H1 (cell line): ENCODE results near the gene RXRA. TPM values are rescaled to one million over a fixed set of nuclear protein-coding genes. Genes with fewer than 3 reads are reported as not detected.

ENCODE experiments used
- CTCF ChIA-PET: fragments of 300-600 bp; sonication (Branson Sonifier 250); formaldehyde crosslinking; loops from one replicate; lab custom pipeline; 2021; ENCODE audit not compliant: partially characterized antibody; lab: Charles Lee
- POLR2A ChIA-PET: fragments of 300-600 bp; sonication (Branson Sonifier 250); formaldehyde crosslinking; loops from one replicate; lab custom pipeline; 2021; ENCODE audit warnings: inconsistent platforms; ENCODE audit not compliant: partially characterized antibody; lab: Charles Lee
- DNase-seq, 2 experiments: peaks; one replicate each; pipeline versions ENCODE4 v3.0.0 to v3.0.0-alpha.2; 2010 to 2022; ENCODE audit warnings: low spot score in 2 of 2, low read depth in 1 of 2, mixed read lengths in 1 of 2
- FAIRE-seq: peaks from 2 replicates; lab custom pipeline; 2011; peaks lifted over from hg19 to GRCh38; lab: Jason Lieb, UNC
- H2AFZ ChIP-seq: 2 replicates; pipeline ENCODE4 v1.8.1; 2012; ENCODE audit warnings: low read length, inconsistent platforms
- H2AK5ac ChIP-seq: 2 replicates; pipeline ENCODE4 v1.6.1; 2013; ENCODE audit warnings: low read depth, low read length
- H2BK120ac ChIP-seq: replicated peaks from 2 replicates; pipeline ENCODE3; 2013; ENCODE audit warnings: low read depth, low read length, inconsistent platforms
- H2BK12ac ChIP-seq: 2 replicates; pipeline ENCODE4 v1.6.1; 2013; ENCODE audit warnings: low read depth, low read length
- H2BK15ac ChIP-seq: 2 replicates; pipeline ENCODE4 v1.6.1; 2013; ENCODE audit warnings: low read length
- H2BK20ac ChIP-seq: 2 replicates; pipeline ENCODE4 v1.6.1; 2013; ENCODE audit warnings: low read length
- H2BK5ac ChIP-seq: 2 replicates; pipeline ENCODE4 v1.6.1; 2013; ENCODE audit warnings: low read depth, low read length
- H3K14ac ChIP-seq: 2 replicates; pipeline ENCODE4 v1.6.1; 2013; ENCODE audit warnings: inconsistent platforms; ENCODE audit not compliant: insufficient read length
- H3K18ac ChIP-seq: 2 replicates; pipeline ENCODE4 v1.6.1; 2013; ENCODE audit warnings: low read length; ENCODE audit errors: extremely low read depth
- H3K23ac ChIP-seq: 2 replicates; pipeline ENCODE4 v1.6.1; 2013; ENCODE audit warnings: inconsistent platforms; ENCODE audit not compliant: insufficient read length
- H3K23me2 ChIP-seq: 2 replicates; pipeline ENCODE4 v1.6.1; 2013; ENCODE audit warnings: low read depth, low read length
- H3K27ac ChIP-seq: 2 replicates; pipeline ENCODE4 v1.6.1; 2011; ENCODE audit warnings: low read depth, low read length, inconsistent platforms
- H3K27me3 ChIP-seq, 4 experiments: replicated peaks in 1 of 4; 1 replicate in 1 of 4; 2 replicates in 3 of 4; pipeline versions ENCODE4 v1.6.1 to v1.8.1; 2011 to 2013; ENCODE audit warnings: low read length in 3 of 4, mild to moderate bottlenecking in 3 of 4, inconsistent platforms in 2 of 4, mixed read lengths in 2 of 4, moderate library complexity in 1 of 4; ENCODE audit not compliant: control insufficient read depth in 3 of 4, insufficient read depth in 3 of 4; ENCODE audit errors: extremely low read depth in 1 of 4
- H3K36me3 ChIP-seq, 4 experiments: 2 replicates each; pipeline versions ENCODE4 v1.6.1 to v1.8.1; 2011 to 2013; ENCODE audit warnings: mild to moderate bottlenecking in 4 of 4, low read length in 3 of 4, moderate library complexity in 2 of 4, control low read depth in 1 of 4, inconsistent platforms in 1 of 4; ENCODE audit not compliant: insufficient read depth in 4 of 4, control insufficient read depth in 2 of 4
- H3K4ac ChIP-seq: replicated peaks from 2 replicates; pipeline ENCODE3; 2013; ENCODE audit warnings: low read length, low read depth, mixed read lengths, inconsistent platforms; ENCODE audit not compliant: insufficient read length
- H3K4me1 ChIP-seq, 4 experiments: replicated peaks in 1 of 4; 1 replicate in 1 of 4; 2 replicates in 3 of 4; pipeline versions ENCODE4 v1.6.1 to v1.8.1; 2011 to 2013; ENCODE audit warnings: low read length in 3 of 4, inconsistent platforms in 2 of 4, mixed read lengths in 1 of 4; ENCODE audit not compliant: insufficient read depth in 4 of 4, control insufficient read depth in 3 of 4
- H3K4me2 ChIP-seq, 2 experiments: 2 replicates each; pipeline versions ENCODE4 v1.6.1 to v1.8.1; 2011 to 2013; ENCODE audit warnings: low read depth in 2 of 2, low read length in 2 of 2, control low read depth in 1 of 2, inconsistent platforms in 1 of 2, mild to moderate bottlenecking in 1 of 2; ENCODE audit not compliant: insufficient read depth in 1 of 2
- H3K4me3 ChIP-seq, 4 experiments: fragments of 200-600, 300-600 bp in 1 of 4; sonication (generic), shearing (Covaris generic), sonication (Bioruptor Twin) in 1 of 4; 2 replicates each; pipeline versions ENCODE4 v1.5.1 to v1.8.1; 2011 to 2016; ENCODE audit warnings: low read length in 4 of 4, low read depth in 3 of 4, control low read depth in 2 of 4, inconsistent platforms in 2 of 4, mild to moderate bottlenecking in 2 of 4, mixed read lengths in 1 of 4, moderate library complexity in 1 of 4; ENCODE audit not compliant: insufficient read depth in 2 of 4; ENCODE audit errors: extremely low read depth in 1 of 4
- H3K56ac ChIP-seq: replicated peaks from 2 replicates; pipeline ENCODE3; 2013; ENCODE audit warnings: low read depth, mild to moderate bottlenecking, mixed read lengths, low read length, inconsistent platforms; ENCODE audit not compliant: insufficient read length
- H3K79me1 ChIP-seq: 2 replicates; pipeline ENCODE4 v1.6.1; 2013; ENCODE audit warnings: low read depth, low read length, control low read depth
- H3K79me2 ChIP-seq, 2 experiments: 2 replicates each; pipeline versions ENCODE4 v1.6.1 to v1.8.1; 2012 to 2013; ENCODE audit warnings: low read length in 2 of 2, mild to moderate bottlenecking in 2 of 2, inconsistent platforms in 1 of 2; ENCODE audit not compliant: insufficient read depth in 2 of 2, control insufficient read depth in 1 of 2
- H3K9ac ChIP-seq, 4 experiments: replicated peaks in 1 of 4; 1 replicate in 1 of 4; 2 replicates in 3 of 4; pipeline versions ENCODE4 v1.6.1 to v1.8.1; 2011 to 2013; ENCODE audit warnings: low read depth in 3 of 4, low read length in 3 of 4, control low read depth in 2 of 4, mild to moderate bottlenecking in 2 of 4, moderate library complexity in 2 of 4, inconsistent platforms in 1 of 4; ENCODE audit errors: extremely low read depth in 1 of 4
- H3K9me3 ChIP-seq, 2 experiments: 2 replicates each; pipeline versions ENCODE4 v1.6.1 to v1.8.1; 2012 to 2013; ENCODE audit warnings: mild to moderate bottlenecking in 2 of 2, moderate library complexity in 2 of 2, control low read depth in 1 of 2, inconsistent platforms in 1 of 2, low read depth in 1 of 2, low read length in 1 of 2, mixed read lengths in 1 of 2; ENCODE audit not compliant: insufficient read depth in 2 of 2
- H4K20me1 ChIP-seq, 2 experiments: replicated peaks in 1 of 2; 2 replicates each; pipeline versions ENCODE3 to v1.8.1; 2011 to 2013; ENCODE audit warnings: inconsistent platforms in 2 of 2, low read length in 2 of 2, mild to moderate bottlenecking in 1 of 2; ENCODE audit not compliant: insufficient read depth in 2 of 2, control insufficient read depth in 1 of 2
- H4K5ac ChIP-seq: 2 replicates; pipeline ENCODE4 v1.6.1; 2013; ENCODE audit warnings: low read length, low read depth, mixed read lengths, inconsistent platforms; ENCODE audit not compliant: insufficient read length
- H4K8ac ChIP-seq: 2 replicates; pipeline ENCODE4 v1.8.0; 2013; ENCODE audit warnings: mild to moderate bottlenecking, moderate library complexity, low read length, inconsistent platforms; ENCODE audit not compliant: insufficient read depth; ENCODE audit errors: extremely low read depth
- H4K91ac ChIP-seq: replicated peaks from 2 replicates; pipeline ENCODE3; 2013; ENCODE audit warnings: low read length, mixed read lengths, inconsistent platforms; ENCODE audit not compliant: insufficient read length
- GTF2F1 ChIP-seq: IDR thresholded peaks from 2 replicates; pipeline ENCODE4 v1.6.1; 2012; ENCODE audit warnings: low read depth, low read length, improper control_type of control experiment, borderline replicate concordance
- RXRA ChIP-seq: IDR thresholded peaks from 2 replicates; pipeline ENCODE4 v1.6.1; 2011; ENCODE audit warnings: low read depth, mild to moderate bottlenecking, low read length, moderate library complexity; ENCODE audit not compliant: insufficient read depth
- SP4 ChIP-seq: IDR thresholded peaks from 2 replicates; pipeline ENCODE4 v1.6.1; 2012; ENCODE audit warnings: low read length, inconsistent platforms
- WGBS, 2 experiments: shearing (Covaris generic) in 1 of 2; methylation state at CpG; one replicate each; pipeline versions ENCODE4 v1.1.6 to v1.1.7; 2013 to 2015; ENCODE audit warnings: low lambda C conversion rate in 2 of 2, mixed read lengths in 2 of 2, inconsistent platforms in 1 of 2, low coverage in 1 of 2, missing lambda C conversion rate in 1 of 2; ENCODE audit not compliant: insufficient replicate concordance in 2 of 2, insufficient coverage in 1 of 2, insufficient read length in 1 of 2; ENCODE audit errors: extremely low coverage in 1 of 2, missing lambda C conversion rate in 1 of 2; 5-methylcytosine and 5-hydroxymethylcytosine counted together
- polyA plus RNA-seq, 7 experiments: library from polyadenylated mRNA; depleted of rRNA in 3 of 7; stranded (reverse) in 5 of 7; unstranded in 2 of 7; fragments of >200 nt in 5 of 7; fragments of 200-250 nt in 2 of 7; gene quantifications; 1 replicate in 5 of 7; 2 replicates in 1 of 7; 4 replicates in 1 of 7; pipeline versions ENCODE4 v1.2.1 to v1.2.3, GENCODE V29; 2011 to 2013; ENCODE audit warnings: missing spikeins in 2 of 7, mixed read lengths in 2 of 7
- total RNA-seq: library from RNA; stranded (reverse); fragmentation: NEBNext Ultra II Directional; extraction: Animal tissue kit (Norgen Biotek cat#: 25700); gene quantifications from 2 replicates; pipeline ENCODE4 v1.2.1, GENCODE V29; 2021

RXRA gene
- total and polyA plus RNA-seq, 2 of the 8 experiments (the other 6 are each of a cell fraction or from before 2014, with no cell fraction given): 9.8 to 29.4 TPM

- FAIRE-seq (no peak), DNase-seq (no peak)
- no peak overlapping the region for H3K4me2 ChIP-seq
- no peak overlapping the region; the same call in 1 of the 2 replicates for H2BK20ac ChIP-seq
- no peaks in the 10 kb centered on the region for H3K79me1 ChIP-seq
- H3K23ac ChIP-seq: no peak overlapping the region
- H3K23me2 ChIP-seq: no peaks in the 10 kb centered on the region
- H3K14ac ChIP-seq: no peak overlapping the region
- H3K4me1 ChIP-seq: peaks cover 0 to 12% (median 4%) of the 10 kb centered on the region in 4 experiments; a peak in 3 of 7 replicates
- no peak overlapping the region; the same call in 1 of the 2 replicates for H3K18ac ChIP-seq
- H4K8ac ChIP-seq: peak overlapping the region; percentile 48
- no peak overlapping the region for H2BK15ac ChIP-seq
- no peaks in the 10 kb centered on the region for H3K79me2 ChIP-seq
- H3K27me3 ChIP-seq: no peaks in the 10 kb centered on the region
- no peaks in the 10 kb centered on the region for H4K20me1 ChIP-seq
- no peak overlapping the region for H2BK5ac ChIP-seq
- no peaks in the 10 kb centered on the region for H3K36me3 ChIP-seq
- H2BK120ac ChIP-seq: no peak overlapping the region
- no peak overlapping the region for H2BK12ac ChIP-seq
- H3K27ac ChIP-seq: no peak overlapping the region
- H3K56ac ChIP-seq: no peak overlapping the region
- no peaks in the 10 kb centered on the region for H3K9me3 ChIP-seq
- no peak overlapping the region for H4K91ac ChIP-seq
- POLR2A ChIA-PET: interaction anchor here (0.7 kb wide), 1 partner anchor 51 kb away, joined by 3 read pairs; no protein-coding TSS in a partner anchor
- CTCF ChIA-PET: interaction anchor here (0.7 to 1.6 kb wide), 8 partner anchors 14 to 155 kb away, joined by 3 to 4 read pairs (median 3); no protein-coding TSS in a partner anchor
- H3K4me3 ChIP-seq: no peak overlapping the region
- H3K4ac ChIP-seq: no peak overlapping the region
- H3K9ac ChIP-seq: no peak overlapping the region
- no peak overlapping the region for H2AFZ ChIP-seq
- 87% methylated on average over 44 of the region's 45 CpGs; no CpG with 5 or more reads in 1 of the 2 experiments for WGBS, 2 experiments
- no peak overlapping the region for H4K5ac ChIP-seq
- H2AK5ac ChIP-seq: no peak overlapping the region
- TF ChIP-seq RXRA: no peak
- TF ChIP-seq GTF2F1: no peak
- no peak for TF ChIP-seq SP4
These were observed 31.8 kb upstream of the RXRA start for GRCh38 chr9:134294153-134295071.
